ENCODE data around the gene WDR75. TPM values are rescaled to one million over a fixed set of nuclear protein-coding genes. Genes with fewer than 3 reads are reported as not detected.
"Not testable (repeated sequence)": the region's sequence is repeated elsewhere in the genome, so short reads cannot be mapped to it uniquely, and the experiment has no call there.

The WDR75 gene
- total and polyA plus RNA-seq, 2 donors (not counting 3 experiments of a cell fraction or from before 2014, with no cell fraction given) = 17.4 to 44.8 TPM

- H3K79me2 ChIP-seq (ENCODE audit: control insufficient read depth, insufficient read depth, low read length) = no peaks in the 10 kb centered on the region
- H3K4me1 ChIP-seq (ENCODE audit: control insufficient read depth, extremely low read depth, insufficient read depth, low read length) = no peaks in the 10 kb centered on the region
- FAIRE-seq (no peak), DNase-seq (ENCODE audit: low read depth, low spot score) (no peak)
- dilution Hi-C loops (cut with MboI; ENCODE audit: extremely low pct_ligation_motif_present, low sequenced_read_pairs) (no loop called here), intact Hi-C loops (cut with micrococcal nuclease) (no loop called here)
- no peak overlapping the region for H3K4me2 ChIP-seq (ENCODE audit: insufficient read depth, low read length)
- BruUV-seq (replicated peaks) = no TSS peak
- H3K9ac ChIP-seq (replicated peaks; ENCODE audit: extremely low read depth, insufficient read depth, low read length) = no peak overlapping the region
- ChIA-PET CTCF (interaction anchor here (1.1 kb wide), 1 partner anchor 17 kb away, joined by 3 read pairs; no protein-coding TSS in a partner anchor), POLR2A (no interaction called here)
- H4K20me1 ChIP-seq (replicated peaks; ENCODE audit: control insufficient read depth, extremely low read depth, insufficient read depth, low read length) = no peaks in the 10 kb centered on the region
- no peak overlapping the region for H3K4me3 ChIP-seq (replicated peaks in 1 of 3; ENCODE audit: insufficient read depth in 1 of 3, low read depth in 1 of 3, low read length in 3 of 3)
- TF ChIP-seq CTCF (IDR thresholded peaks at IDR 0.05; ENCODE audit: extremely low read depth in 1 of 2, insufficient read depth in 1 of 2, low read depth in 1 of 2, low read length in 2 of 2) (no peak), MAX (IDR thresholded peaks at IDR 0.05; ENCODE audit: insufficient read depth, insufficient read length) (no peak), MYC (IDR thresholded peaks at IDR 0.05; ENCODE audit: low read depth, low read length) (no peak), JUN (IDR thresholded peaks at IDR 0.05; ENCODE audit: borderline replicate concordance, insufficient read depth, insufficient read length, low read depth) (no peak)
- H3K9me1 ChIP-seq (replicated peaks; ENCODE audit: control insufficient read depth, extremely low read depth, insufficient read depth, low read length) = no peaks in the 10 kb centered on the region
- H2AFZ ChIP-seq (ENCODE audit: low read depth, low read length) = no peak overlapping the region
- H3K27ac ChIP-seq (ENCODE audit: insufficient read depth, low read depth, low read length) = no peak overlapping the region
- peaks cover 7 to 13% of the 10 kb centered on the region in 2 experiments for H3K36me3 ChIP-seq (ENCODE audit: control insufficient read depth in 2 of 2, extremely low read depth in 1 of 2, insufficient read depth in 2 of 2, low read length in 2 of 2)
- H3K27me3 ChIP-seq (ENCODE audit: control insufficient read depth in 2 of 2, insufficient read depth in 2 of 2, low read length in 2 of 2) = no peaks in the 10 kb centered on the region
- no peaks in the 10 kb centered on the region for H3K9me3 ChIP-seq (replicated peaks; ENCODE audit: control insufficient read depth, insufficient read depth, low read length)
Observed at GRCh38 chr2:189477756-189478155, 36.5 kb downstream of the WDR75 start.

- H3K4me3 ChIP-seq (replicated peaks in 1 of 3; ENCODE audit: insufficient read depth in 1 of 3, low read depth in 1 of 3, low read length in 3 of 3); H3K27me3 ChIP-seq (ENCODE audit: control insufficient read depth in 2 of 2, insufficient read depth in 2 of 2, low read length in 2 of 2); H3K9ac ChIP-seq (replicated peaks; ENCODE audit: extremely low read depth, insufficient read depth, low read length); intact Hi-C loops (cut with micrococcal nuclease); CTCF ChIA-PET; H3K27ac ChIP-seq (ENCODE audit: insufficient read depth, low read depth, low read length); H3K9me3 ChIP-seq (replicated peaks; ENCODE audit: control insufficient read depth, insufficient read depth, low read length); H3K79me2 ChIP-seq (ENCODE audit: control insufficient read depth, insufficient read depth, low read length); FAIRE-seq; BruUV-seq (replicated peaks); dilution Hi-C loops (cut with MboI; ENCODE audit: extremely low pct_ligation_motif_present, low sequenced_read_pairs); H3K9me1 ChIP-seq (replicated peaks; ENCODE audit: control insufficient read depth, extremely low read depth, insufficient read depth, low read length); H2AFZ ChIP-seq (ENCODE audit: low read depth, low read length); H4K20me1 ChIP-seq (replicated peaks; ENCODE audit: control insufficient read depth, extremely low read depth, insufficient read depth, low read length); H3K4me1 ChIP-seq (ENCODE audit: control insufficient read depth, extremely low read depth, insufficient read depth, low read length); DNase-seq (ENCODE audit: low read depth, low spot score); POLR2A ChIA-PET; H3K4me2 ChIP-seq (ENCODE audit: insufficient read depth, low read length): not testable (repeated sequence)
- H3K36me3 ChIP-seq (ENCODE audit: control insufficient read depth in 2 of 2, extremely low read depth in 1 of 2, insufficient read depth in 2 of 2, low read length in 2 of 2) = peaks cover 7 to 13% of the 10 kb centered on the region in 2 experiments
Observed at GRCh38 chr2:189478289-189478688, 37.0 kb downstream of the WDR75 start.

Data from endothelial cell of umbilical vein (primary cell).